HG03060 (cell line): ENCODE data around the gene MAGEA4.

Experiments
- ATAC-seq: cut with Tn5 transposase; IDR thresholded peaks from one replicate; pipeline ENCODE4 v1.9.1; 2021; ENCODE audit warnings: low read depth, moderate number of reproducible peaks; ENCODE audit not compliant: unreplicated experiment

Gene MAGEA4

GRCh38 chrX:151922692-151923091, 10.0 kb downstream of the MAGEA4 start:
- no peak for ATAC-seq

- no peak for ATAC-seq
These were observed 11.0 kb downstream of the MAGEA4 start for GRCh38 chrX:151923648-151924047.

- no peak for ATAC-seq
These were observed 16.4 kb downstream of the MAGEA4 start for GRCh38 chrX:151929126-151929525.

GRCh38 chrX:151935358-151935757, 22.7 kb downstream of the MAGEA4 start:
- ATAC-seq, result no peak

- ATAC-seq, result no peak
These were observed 25.5 kb downstream of the MAGEA4 start for GRCh38 chrX:151938172-151938571.

GRCh38 chrX:151954730-151955129, 42.0 kb downstream of the MAGEA4 start:
- ATAC-seq, result no peak

- ATAC-seq, result no peak
These were observed 45.4 kb downstream of the MAGEA4 start for GRCh38 chrX:151958101-151958500.

GRCh38 chrX:151962034-151962433, 49.3 kb downstream of the MAGEA4 start:
- no peak for ATAC-seq

GRCh38 chrX:151966236-151966635, 53.5 kb downstream of the MAGEA4 start:
- no peak for ATAC-seq

- no peak for ATAC-seq
These were observed 57.3 kb downstream of the MAGEA4 start for GRCh38 chrX:151970027-151970426.

GRCh38 chrX:151970661-151971060, 58.0 kb downstream of the MAGEA4 start:
- no peak for ATAC-seq

- no peak for ATAC-seq
These were observed 60.5 kb downstream of the MAGEA4 start for GRCh38 chrX:151973060-151973661.

GRCh38 chrX:151973851-151974335, 61.2 kb downstream of the MAGEA4 start:
- ATAC-seq, result no peak
